ENCODE results near the gene IQCC.

IQCC gene

DNA sequence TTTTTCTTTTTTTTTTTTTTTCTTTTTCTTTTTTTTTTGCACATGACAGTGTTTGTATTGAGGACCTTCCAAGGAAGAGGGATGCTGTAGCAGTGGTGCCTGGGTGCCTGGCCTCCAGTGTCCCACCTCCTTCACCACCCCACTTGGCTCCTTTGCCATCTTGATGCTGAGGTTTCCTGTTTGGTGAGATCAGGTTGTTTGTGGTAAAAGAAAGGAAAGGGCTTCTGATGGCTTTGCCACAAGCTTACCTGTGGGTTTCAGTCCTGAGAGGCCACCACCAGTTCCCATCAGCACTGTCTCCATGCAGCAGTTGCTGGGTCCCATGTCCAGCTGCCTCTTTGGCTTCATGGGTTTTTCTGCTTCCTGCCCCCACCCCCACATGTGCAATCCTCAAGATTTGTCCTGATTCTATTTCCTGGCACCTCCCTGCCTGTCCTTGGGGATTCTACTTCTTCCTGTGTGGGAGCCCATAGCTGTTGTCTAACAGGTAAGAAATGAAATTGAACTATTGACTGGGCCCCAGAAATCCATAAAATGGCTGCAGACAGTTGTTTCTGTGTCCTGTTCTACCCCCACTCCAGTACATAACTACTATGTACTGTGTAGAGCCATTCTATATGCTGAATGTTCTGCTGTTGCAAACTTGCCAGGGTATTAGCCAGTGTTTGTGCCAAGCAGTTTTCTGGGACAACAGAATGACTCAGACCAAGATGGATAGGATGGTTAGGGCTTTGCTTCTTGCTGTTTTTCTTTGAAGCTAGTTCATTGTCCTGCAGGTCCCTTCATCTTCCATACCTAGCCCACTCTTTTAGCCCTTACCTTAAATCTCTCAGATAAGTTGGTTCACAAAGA lies 9.3 kb upstream of the IQCC start:
- DNase-seq = no peak

DNA sequence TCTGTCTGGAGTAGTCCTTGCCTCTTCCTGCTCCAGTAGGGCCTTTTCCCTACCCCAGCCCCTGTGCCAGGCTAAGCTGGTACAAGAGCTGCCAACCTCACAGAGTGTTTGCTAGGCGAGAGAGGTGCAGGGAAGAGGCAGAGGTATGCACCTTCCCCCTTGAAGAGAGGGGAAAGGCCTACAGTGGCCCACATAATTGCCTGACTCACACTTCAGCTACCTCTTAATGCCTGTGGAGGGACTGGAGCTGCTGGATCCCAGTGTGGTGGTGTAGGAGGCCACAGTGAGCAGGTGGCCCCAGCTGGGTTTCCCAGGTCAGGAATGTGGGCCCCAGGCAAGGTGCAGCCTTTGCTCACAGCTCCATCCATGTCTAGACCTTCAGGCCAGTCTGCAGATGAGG lies 8.4 kb upstream of the IQCC start:
- no peak for DNase-seq

DNA sequence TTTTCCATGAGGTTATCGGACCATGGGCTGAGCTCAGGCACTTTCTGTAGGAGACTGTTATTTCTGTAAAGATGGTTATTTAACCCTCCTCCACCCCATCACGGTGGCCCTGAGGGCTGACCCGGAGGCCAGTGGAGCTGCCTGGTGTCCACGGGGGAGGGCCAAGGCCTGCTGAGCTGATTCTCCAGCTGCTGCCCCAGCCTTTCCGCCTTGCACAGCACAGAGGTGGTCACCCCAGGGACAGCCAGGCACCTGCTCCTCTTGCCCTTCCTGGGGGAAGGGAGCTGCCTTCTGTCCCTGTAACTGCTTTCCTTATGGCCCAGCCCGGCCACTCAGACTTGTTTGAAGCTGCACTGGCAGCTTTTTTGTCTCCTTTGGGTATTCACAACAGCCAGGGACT lies 7.6 kb upstream of the IQCC start:
- DNase-seq = no peak

DNA sequence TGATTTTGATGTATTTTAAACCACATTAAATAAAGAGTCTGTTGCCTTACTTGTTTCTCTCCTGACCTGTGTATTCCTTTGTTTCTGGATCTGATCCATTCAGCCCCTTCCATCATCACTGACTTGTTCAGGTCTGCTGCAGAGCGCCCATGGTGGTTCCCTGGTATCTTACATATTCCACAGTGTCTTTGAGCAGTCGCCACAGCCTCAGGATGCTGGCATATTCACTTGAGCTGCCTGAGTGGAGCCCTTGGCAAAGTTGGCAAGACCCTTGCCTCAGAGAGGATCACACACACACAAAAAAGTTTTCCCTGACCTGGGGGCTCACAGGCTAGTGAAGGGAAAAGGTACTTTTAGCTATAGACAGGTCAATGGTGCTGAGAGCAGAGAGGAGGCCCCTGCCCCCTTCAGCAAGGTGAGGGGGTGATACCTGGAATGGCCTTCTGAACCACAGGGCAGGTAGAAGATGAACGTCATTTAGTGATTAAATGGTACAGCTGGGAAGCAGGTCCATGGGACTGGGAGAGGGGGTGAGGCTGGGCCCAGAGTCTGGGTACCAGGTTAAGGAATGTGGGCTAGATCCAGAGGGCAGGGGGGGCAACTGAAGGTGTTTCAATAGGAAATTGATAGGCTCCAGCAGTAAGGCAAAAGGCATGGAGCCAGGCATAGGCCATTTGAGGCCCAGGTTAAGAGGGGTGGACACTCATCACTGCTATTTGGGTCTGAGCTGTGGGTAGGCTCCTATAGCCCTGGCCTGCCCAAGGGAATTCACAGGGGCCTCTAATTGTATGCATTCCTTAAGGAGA lies 7.0 kb upstream of the IQCC start:
- no peak for DNase-seq

- no peak for DNase-seq
These were observed 6.3 kb upstream of the IQCC start for GRCh38 chr1:32199043-32199716.

- DNase-seq = no peak
These were observed 5.8 kb upstream of the IQCC start for GRCh38 chr1:32199717-32200072.

- DNase-seq = peak; percentile 67
These were observed 5.1 kb upstream of the IQCC start, which contains the start of gene CCDC28B for GRCh38 chr1:32200226-32201010. Gene CCDC28B (plus strand): TSS chr1:32200595. CDS start chr1:32201936, 1,341 bp downstream.

DNA sequence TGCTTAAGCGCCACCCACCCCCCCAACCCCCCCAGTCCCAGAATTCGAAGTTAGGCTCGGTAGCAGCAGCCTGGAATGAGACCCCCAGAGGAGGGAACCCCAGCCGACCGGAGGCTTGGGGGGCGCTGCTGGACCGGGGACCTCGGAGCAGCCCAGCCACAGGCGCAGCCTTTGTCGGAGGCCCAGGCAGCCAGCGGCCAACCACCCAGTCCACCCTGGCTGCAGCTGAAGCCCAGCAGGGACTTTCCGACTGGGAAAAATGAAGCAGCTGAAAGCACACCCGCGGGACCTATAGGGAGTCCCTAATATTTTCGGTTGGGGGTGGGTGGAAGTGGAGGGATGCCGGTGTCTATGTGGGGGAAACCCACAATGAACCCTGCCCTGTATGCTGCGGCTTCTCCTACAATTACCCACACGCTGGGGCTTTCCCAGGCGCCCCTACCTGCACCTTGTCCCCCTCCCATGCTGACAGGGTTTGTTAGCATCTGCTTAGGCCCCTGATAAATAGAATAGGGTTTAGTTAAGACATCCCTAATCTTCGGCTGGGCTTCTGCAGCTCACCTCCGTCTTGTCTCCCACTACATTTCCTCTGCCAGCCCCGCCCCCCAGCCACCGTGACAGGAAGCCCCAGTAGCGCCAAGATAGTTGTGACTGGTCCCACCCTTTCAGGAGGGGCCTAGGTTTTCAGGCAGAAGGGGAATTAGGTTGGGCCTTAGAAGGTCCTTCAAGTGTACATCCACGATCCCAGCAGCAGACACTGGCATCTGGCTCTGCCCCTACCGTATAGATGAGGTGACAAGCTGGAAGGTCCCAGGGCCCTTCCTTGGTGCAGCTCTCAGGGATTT lies 4.2 kb upstream of the IQCC start:
- DNase-seq = no peak

- peak; percentile 17 for DNase-seq
These were observed 519 bp upstream of the IQCC start for GRCh38 chr1:32204943-32205361.

GRCh38 chr1:32208469-32208868 lies 3.0 kb downstream of the IQCC start:
- DNase-seq = no peak

- peak; percentile 57 for DNase-seq
These were observed 3.4 kb downstream of the IQCC start, which contains the start of gene DCDC2B for GRCh38 chr1:32208891-32209328. Gene DCDC2B (plus strand): TSS chr1:32209089. CDS start chr1:32209094, 5 bp downstream.

GRCh38 chr1:32215629-32216480 lies 10.4 kb downstream of the IQCC start:
- no peak for DNase-seq

DNA sequence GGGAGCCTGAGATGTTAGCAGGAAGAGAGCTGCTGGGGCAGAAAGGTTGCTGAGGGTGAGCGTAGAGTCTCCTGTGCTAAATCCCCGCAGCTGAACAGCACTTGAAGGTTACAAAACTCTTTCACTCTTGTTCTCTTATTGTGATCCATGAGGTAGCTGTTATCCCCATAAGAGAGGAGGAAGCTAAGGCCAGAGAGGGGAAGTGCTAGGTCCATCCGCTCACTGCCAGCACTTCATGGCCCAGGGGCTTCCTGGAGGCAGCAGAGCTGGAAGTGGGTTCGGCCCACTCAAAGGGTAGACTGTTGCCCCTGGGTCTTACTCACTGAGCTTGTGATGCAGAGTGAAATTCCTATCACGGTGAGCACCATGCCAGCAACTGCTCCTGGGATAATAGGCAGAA lies 11.1 kb downstream of the IQCC start:
- no peak for DNase-seq

DNA sequence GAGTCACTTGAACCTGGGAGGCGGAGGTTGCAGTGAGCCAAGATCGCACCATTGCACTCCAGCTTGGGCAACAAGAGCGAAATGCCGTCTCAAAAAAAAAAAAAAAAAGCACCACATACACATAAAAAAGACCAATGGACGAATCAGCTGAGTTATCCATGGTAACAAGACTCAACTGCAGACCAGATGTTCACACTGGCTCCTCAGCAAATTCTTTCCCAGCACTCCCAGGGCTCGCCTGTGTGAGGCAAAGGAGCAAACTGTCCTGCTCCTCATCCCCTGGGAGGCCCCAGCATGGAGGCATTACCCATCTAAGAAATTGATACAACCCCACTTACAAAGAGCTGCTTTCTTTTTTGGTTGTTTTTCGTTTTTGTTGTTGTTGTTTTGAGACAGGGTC lies 13.6 kb downstream of the IQCC start:
- DNase-seq = no peak

DNA sequence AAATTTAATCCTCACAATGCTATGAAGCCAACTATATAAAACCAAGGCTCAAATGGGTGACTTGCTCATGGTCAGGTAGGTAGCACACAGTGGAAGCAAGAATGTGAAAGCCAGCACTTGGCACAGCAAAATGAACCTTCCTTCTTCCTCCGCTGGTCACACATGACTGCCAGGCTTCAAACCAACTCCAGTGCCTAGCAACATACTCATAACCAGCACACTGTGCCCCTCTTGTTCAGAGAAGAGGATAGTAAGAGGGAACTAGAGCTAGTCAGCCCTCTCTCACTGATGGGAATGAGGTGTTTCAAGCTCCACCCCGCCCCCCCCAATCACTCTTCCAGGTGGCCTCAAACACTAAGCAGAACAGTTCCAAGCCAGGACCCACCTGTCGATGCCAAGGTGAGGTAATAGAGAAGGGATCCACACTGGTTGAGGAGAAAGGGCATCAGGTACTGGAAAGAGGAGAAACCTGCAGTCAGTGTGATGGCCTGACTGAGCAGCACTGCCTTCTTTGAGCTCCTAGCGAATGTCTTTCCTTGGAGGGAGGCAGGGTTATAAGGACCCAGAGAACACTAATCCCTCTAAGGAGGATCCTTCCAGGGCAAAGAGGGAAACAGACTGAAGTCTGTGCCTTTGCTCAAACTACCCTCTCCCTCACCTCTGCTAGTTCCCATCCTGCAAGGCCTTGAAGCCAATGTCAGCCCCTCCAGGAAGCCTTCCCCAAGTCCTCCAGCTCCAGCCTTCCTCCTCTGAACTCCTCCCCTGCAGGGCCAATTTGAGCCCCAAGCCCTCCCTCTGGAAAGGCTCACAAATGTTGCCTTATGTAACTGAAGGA lies 15.5 kb downstream of the IQCC start:
- no peak for DNase-seq

- DNase-seq = no peak
These were observed 16.1 kb downstream of the IQCC start for GRCh38 chr1:32221581-32221979.

DNA sequence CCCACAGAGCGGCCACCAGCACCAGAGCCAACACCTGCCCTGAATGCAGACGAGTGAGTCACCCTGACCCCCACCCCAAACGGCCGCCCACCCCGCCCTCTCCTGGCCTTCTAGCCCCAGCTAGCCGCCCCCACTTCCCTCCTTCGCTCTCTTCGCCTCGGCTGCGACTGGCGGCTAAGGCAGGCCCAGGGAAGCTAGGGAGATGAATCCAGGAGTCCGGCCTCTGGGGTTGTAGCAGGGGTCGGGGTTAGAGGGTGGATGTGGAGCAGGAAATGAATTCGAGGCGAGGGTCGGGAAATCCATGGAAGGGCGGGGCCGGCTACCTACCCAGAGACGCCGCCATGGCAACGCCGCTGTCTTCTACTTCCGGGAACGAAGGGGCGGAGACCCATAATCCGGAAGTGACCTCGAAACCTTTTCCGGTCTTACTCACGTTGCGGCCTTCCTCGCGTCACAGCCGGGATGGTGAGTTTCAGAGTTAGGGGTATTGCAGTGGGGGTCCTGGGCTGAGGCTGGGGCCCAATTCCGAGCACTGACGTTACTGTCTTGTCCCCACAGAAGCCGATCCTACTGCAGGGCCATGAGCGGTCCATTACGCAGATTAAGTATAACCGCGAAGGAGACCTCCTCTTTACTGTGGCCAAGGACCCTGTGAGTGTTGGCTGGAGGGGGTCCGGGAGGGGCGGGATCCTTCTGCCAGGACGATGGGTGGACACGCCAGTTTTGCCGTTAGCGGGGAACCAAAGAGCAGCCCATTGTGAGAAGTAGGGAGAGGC lies 16.7 kb downstream of the IQCC start, which contains the start of the genes EIF3I and TMEM234:
Gene EIF3I, plus strand, starts transcription at position 428 of the 776 bp plus-strand sequence. Its CDS starts 35 bp downstream, at position 463.
Gene TMEM234, minus strand, starts transcription at position 374 of the 776 bp plus-strand sequence. Its CDS starts 31 bp downstream, at position 343.
- DNase-seq = peak; percentile 76

DNA sequence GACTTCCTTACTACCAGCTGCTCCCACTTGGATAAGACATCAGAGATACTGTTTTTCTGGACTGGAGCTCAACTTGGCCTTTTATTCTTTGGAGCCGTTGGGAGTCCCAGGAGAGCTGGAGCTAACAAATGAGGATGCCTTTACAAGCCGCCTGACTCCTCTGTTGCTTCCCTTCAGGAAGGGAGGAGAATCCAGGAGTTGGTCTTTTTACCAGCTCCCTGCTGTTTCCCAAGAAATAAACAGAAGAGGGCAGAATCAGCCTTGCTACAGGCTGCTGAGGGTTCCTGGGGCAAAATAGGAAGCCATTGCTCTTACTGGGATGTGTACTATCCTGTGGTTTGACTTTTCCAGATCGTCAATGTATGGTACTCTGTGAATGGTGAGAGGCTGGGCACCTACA lies 18.2 kb downstream of the IQCC start:
- no peak for DNase-seq

Data from NCI-H748 treated with DMSO at 0.1 percent for 48 hours (cell line).